GM15510 (cell line): Measurements from ENCODE around the gene CLIC3.
A peak's percentile ranks its signal among the peaks of the same experiment; 100 is the strongest.

Experiments used
- POLR2A ChIP-seq: IDR thresholded peaks from 3 replicates; pipeline ENCODE4 v1.6.1; 2011; ENCODE audit warnings: borderline replicate concordance; ENCODE audit not compliant: insufficient read length; ENCODE audit errors: extremely low read depth

The CLIC3 gene

GRCh38 chr9:136952876-136953770 lies 43.2 kb downstream of the CLIC3 start:
- TF ChIP-seq POLR2A = no peak

- no peak for TF ChIP-seq POLR2A
Observed at GRCh38 chr9:136952321-136952850, 44.0 kb downstream of the CLIC3 start.

GRCh38 chr9:136951541-136952320 lies 44.6 kb downstream of the CLIC3 start, which contains the start of gene LCN12:
TSS of gene LCN12 (plus strand) at chr9:136952273. CDS start at chr9:136952328, 55 bp downstream.
- TF ChIP-seq POLR2A = no peak

GRCh38 chr9:136950656-136951276 lies 45.6 kb downstream of the CLIC3 start:
- no peak for TF ChIP-seq POLR2A

GRCh38 chr9:136949817-136950655 lies 46.3 kb downstream of the CLIC3 start:
- TF ChIP-seq POLR2A = peak; percentile 85

- TF ChIP-seq POLR2A = no peak
Observed at GRCh38 chr9:136949239-136949816, 47.0 kb downstream of the CLIC3 start.

GRCh38 chr9:136947955-136948510 lies 48.3 kb downstream of the CLIC3 start:
- no peak for TF ChIP-seq POLR2A

- TF ChIP-seq POLR2A = no peak
Observed at GRCh38 chr9:136947028-136947891, 49.1 kb downstream of the CLIC3 start.

- no peak for TF ChIP-seq POLR2A
Observed at GRCh38 chr9:136946228-136947027, 49.9 kb downstream of the CLIC3 start.

GRCh38 chr9:136945333-136946227 lies 50.8 kb downstream of the CLIC3 start:
- no peak for TF ChIP-seq POLR2A
